Stimulated activated CD8-positive, alpha-beta memory T cell treated with anti-CD3 and anti-CD28 coated beads, Interleukin-4, amount 100 ng/mL, for 48 hours (primary cell): ENCODE measurements around the gene PRSS16.
A peak's percentile ranks its signal among the peaks of the same experiment; 100 is the strongest.
"Not testable (repeated sequence)": the region's sequence is repeated elsewhere in the genome, so short reads cannot be mapped to it uniquely, and the experiment has no call there.

ENCODE experiments used
- DNase-seq: peaks from one replicate; pipeline ENCODE4 v3.0.0-alpha.2; 2020

PRSS16 gene, protein sequence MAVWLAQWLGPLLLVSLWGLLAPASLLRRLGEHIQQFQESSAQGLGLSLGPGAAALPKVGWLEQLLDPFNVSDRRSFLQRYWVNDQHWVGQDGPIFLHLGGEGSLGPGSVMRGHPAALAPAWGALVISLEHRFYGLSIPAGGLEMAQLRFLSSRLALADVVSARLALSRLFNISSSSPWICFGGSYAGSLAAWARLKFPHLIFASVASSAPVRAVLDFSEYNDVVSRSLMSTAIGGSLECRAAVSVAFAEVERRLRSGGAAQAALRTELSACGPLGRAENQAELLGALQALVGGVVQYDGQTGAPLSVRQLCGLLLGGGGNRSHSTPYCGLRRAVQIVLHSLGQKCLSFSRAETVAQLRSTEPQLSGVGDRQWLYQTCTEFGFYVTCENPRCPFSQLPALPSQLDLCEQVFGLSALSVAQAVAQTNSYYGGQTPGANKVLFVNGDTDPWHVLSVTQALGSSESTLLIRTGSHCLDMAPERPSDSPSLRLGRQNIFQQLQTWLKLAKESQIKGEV

GRCh38 chr6:27247133-27247836 is at the start of gene PRSS16:
Gene PRSS16 (plus strand): TSS chr6:27247701. CDS start chr6:27247738, 37 bp downstream.
- DNase-seq = no peak

- DNase-seq = peak; percentile 55
Measured at GRCh38 chr6:27205375-27206278, 41.9 kb upstream of the PRSS16 start.

- DNase-seq = no peak
Measured at GRCh38 chr6:27206806-27207205, 40.7 kb upstream of the PRSS16 start.

DNA sequence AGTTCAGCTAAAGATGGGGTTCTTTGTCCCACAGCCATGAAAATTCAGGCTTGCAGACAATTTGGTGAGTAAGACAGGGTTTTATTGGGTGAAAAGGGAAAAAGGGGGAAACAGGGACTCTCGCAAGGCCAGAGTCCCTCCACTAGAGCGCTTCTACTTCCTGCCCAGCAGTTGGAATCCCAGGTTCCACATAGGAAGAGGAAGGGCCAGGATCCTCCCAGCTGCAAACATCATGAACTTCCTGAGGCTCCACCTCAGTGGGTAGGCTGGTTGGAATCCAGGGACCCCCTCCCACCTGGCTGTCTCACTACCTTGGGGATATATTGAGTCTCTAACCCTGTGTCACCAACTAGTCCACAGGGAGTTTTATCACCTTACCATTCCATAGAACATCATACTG is 39.5 kb upstream of the PRSS16 start:
- no peak for DNase-seq

GRCh38 chr6:27209196-27209595 is 38.3 kb upstream of the PRSS16 start:
- no peak for DNase-seq

GRCh38 chr6:27209659-27210269 is 37.7 kb upstream of the PRSS16 start:
- DNase-seq = no peak

DNA sequence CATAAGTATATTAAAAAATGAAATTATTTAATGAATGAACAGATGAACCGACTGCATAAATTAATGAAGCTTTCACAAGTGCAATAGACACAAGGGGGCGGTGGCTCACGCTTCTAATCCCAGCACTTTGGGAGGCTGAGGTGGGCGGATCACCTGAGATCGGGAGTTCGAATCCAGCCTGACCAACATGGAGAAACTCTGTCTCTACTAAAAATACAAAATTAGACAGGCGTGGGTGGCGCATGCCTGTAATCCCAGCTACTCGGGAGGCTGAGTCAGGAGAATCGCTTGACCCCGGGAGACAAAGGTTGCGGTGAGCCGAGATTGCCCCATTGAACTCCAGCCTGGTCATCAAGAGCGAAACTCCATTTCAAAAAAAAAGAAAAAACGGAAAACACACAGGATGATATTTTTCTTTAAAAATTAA is 34.4 kb upstream of the PRSS16 start:
- not testable (repeated sequence) for DNase-seq

DNA sequence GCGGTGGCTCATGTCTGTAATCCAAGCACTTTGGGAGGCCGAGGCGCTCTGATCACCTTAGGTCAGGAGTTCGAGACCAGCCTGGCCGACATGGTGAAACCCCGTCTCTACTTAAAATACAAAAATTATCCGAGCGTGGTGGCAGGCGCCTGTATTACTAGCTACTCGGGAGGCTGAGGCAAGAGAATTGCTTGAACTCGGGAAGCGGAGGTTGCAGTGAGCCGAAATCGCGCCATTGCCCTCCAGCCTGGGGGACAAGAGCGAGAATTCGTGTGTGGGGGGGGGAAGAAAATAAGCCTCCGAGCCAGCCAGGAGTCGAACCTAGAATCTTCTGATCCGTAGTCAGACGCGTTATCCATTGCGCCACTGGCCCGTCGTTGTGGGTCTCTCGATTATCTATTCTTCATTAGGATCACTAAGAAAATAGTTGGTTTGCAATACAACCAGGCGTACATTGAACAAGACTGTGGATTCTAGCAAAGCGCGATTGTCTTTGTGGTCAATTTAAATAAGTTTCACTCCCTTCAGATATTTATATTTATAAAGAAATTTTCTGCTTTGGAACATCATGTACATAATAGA is 33.9 kb upstream of the PRSS16 start:
- peak; percentile 38 for DNase-seq

- no peak for DNase-seq
Measured at GRCh38 chr6:27214126-27214601, 33.3 kb upstream of the PRSS16 start.

DNA sequence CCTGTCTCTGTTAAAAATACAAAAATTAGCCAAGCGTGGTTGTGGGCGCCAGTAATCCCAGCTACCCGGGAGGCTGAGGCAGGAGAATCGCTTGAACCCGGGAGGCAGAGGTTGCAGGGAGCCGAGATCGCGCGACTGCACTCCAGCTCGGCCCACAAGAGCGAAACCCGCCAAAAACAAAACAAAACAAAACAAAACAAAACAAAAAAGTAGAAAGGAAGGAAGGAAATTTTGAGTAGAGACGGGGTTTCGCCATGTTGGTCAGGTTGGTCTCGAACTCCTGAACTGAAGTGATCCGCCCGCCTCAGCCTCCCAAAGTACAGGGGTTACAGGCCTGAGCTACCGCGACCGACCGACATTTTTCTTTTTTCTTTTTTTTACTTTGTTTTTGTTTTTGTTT is 30.6 kb upstream of the PRSS16 start:
- DNase-seq = no peak

DNA sequence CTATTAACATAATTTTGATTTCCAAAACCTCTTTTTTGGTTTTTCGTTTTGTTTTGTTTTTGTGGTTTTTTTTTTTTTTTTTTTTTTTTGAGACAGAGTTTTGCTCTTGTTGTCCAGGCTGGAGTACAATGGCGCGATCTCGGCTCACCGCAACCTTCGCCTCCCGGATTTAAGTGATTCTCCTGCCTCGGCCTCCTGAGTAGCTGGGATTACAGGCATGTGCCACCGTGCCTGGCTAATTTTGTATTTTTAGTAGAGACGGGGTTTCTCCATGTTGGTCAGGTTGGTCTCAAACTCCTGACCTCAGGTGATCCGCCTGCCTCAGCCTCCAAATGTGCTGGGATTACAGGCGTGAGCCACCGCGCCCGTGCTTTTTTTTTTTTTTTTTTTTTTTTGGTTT is 24.5 kb upstream of the PRSS16 start:
- not testable (repeated sequence) for DNase-seq

DNA sequence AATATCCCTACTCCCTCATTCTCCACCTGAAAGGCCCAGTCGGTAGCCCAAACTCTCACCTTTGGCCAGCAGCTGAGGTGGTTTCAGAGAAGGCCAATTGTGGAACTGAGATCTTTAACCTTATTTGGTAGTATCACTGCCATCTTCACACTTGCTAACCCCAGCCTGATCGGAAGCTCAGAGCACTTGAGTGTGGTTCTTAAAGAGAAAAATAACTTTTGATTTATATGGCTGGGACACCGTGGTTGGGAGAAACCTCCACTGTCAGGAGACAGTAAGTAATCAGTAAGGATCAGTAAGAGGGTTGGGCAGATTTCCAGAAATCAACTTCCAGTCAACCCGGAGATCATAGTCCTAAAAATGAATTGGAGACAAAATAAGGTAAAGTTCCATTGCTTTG is 22.8 kb upstream of the PRSS16 start:
- DNase-seq = no peak

GRCh38 chr6:27228963-27229477 is 18.5 kb upstream of the PRSS16 start:
- no peak for DNase-seq

GRCh38 chr6:27230758-27231111 is 16.8 kb upstream of the PRSS16 start:
- no peak for DNase-seq

- DNase-seq = no peak
Measured at GRCh38 chr6:27234576-27234975, 12.9 kb upstream of the PRSS16 start.

DNA sequence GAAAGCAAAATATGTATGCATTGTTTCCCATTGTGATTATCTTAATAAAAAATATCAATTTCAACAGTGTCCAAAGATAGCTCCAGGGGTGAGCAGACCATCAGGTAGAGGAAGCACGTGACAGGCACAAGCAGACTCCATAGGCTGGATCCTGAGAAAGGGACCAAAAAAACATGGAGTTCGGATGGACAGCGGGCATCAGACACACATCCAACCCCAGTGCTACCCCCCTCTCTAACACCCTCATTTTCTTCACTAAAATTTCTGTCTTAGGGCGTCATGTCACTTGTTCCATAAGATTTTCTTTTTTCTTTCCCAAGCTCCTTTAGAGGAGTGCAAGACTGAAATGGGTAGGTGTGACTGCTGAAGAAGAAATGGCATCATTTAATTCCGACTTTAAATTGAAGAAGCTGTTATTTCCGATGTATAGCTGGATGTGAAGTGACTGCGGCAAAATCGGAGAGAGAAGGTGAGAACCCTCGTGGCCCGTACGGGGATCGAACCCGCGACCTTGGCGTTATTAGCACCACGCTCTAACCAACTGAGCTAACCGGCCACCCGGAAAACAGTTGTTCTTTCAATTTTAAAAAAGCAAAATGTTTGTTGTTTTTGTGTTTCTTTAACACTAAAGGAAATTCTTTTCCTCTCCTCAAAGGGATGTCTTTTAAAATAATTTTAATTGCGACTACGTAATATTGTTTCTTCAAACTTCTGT is 10.3 kb upstream of the PRSS16 start:
- DNase-seq = peak; percentile 83

DNA sequence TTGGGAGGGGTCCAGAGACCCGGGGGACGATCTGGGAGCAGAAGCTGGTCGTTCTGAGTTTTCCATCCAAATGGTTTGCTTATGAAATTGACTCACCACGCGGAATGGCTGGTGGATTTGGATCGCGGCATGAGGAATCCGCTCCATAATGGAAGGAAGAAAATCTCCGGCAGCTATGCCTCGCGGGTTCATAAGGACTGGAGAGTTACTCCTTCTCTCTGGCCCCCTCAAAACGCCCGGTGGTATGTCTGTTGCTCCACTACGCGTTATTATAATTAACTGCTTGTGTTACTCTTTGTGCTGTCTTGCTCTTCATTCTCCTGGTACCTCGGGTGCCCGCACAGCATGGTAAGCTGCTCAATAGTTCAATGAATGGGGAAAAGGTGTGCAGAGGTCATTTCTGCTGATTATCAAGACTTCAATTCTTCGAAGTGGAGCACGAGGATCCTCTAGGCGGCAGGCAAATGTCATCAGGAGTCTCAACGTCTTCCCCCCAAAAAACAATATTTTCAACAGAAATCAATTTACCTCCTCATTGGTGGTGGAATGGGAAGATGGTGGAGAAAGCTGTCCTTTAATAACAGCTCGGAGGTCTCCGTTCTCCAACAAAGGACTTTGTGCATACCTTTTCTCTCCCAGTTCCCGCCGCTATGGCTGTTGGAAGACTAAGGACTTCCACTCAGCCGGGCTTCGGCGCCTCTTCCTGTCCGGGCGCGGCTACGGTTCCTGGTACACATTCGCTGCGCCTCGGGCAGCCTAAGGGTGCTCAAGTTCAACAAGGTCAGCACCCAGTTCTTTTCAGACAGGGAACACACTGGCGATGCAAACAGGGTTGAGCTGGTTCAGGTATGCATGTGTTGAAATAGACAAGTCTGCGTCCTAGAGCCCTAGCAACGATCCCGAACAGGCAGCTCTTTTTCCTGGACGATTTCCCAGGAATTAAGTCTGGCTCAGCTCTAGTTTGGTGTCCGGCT is 9.2 kb upstream of the PRSS16 start:
- no peak for DNase-seq

GRCh38 chr6:27239258-27239657 is 8.2 kb upstream of the PRSS16 start:
- DNase-seq = no peak

DNA sequence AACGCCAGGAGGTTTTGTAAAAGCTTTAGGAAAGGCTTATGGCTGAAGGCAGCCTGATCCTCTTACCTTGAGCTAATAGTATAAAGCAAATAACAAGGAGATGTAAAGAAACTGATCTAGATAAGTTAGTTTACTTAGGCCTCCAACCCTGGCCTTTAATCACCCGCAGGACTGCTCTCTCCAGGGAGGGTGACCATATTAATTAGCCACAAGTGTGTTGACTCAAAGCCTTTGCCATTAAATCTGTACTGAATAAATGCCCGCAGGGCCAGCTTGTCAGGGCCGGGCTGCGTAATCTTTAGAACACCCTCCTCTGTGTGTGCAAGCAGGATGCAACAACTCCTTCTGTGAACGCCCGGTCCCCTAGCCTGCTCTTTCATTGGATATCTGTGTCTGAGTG is 6.1 kb upstream of the PRSS16 start:
- DNase-seq = no peak
